ENCODE results near the gene PRKG1.

The PRKG1 gene

DNA sequence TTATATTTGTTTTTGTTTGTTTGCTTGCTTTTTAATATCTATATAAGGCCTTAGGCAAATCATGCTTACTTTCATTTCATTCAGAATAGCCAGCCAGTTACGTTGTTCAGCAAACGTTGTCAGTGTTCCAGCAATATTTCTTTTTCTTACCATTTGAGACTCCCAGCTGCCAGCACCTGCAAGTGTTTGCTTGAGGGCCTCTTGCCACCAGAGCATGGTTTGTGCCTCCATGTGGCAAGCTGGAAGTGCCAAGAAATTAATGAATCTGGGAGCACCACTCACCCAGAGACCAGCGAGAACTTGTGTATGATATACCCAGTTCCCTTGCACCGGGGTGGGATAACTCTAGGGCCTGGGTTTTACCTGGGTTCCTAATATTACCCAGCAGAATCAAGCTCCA lies 802.2 kb downstream of the PRKG1 start:
- no peak for DNase-seq (ENCODE audit: low read depth, low spot score)

DNA sequence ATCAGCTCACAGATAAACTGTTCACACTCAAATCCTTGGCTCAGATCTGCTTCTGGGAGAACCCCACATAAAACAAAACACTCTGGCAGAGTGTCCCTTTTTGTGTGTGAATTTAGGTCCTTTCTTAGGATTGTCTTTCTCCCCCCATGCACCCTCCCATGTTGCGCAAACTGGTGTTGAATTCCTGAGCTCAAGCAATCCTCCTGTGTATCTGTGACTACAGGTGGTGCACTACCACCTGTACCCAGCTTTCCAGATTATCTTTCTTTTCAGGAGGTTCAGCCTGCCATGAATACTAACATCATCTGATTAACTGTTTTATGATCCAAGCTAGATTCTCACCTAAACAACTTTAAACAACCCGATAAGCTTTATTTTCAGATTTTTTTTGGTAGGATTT lies 802.7 kb downstream of the PRKG1 start:
- no peak for DNase-seq (ENCODE audit: low read depth, low spot score)

DNA sequence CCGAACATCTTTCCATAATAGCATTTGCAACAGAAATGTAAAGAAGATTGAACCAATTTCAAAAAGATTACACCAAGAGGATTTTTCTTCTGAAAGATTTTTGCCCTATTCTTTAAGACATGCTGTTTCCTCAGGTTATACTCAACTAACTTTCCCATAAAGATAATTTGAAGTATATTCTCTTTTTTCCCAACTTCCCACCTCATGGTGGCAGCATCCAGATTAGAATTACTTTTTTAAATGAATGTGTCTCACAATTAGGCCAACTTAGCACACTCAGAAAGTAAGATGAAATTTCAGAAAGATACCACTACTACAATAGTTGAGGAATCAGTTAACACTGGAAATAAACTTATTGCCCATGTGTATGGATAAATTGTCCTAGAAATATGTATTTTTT lies 803.3 kb downstream of the PRKG1 start:
- DNase-seq (ENCODE audit: low read depth, low spot score): no peak

DNA sequence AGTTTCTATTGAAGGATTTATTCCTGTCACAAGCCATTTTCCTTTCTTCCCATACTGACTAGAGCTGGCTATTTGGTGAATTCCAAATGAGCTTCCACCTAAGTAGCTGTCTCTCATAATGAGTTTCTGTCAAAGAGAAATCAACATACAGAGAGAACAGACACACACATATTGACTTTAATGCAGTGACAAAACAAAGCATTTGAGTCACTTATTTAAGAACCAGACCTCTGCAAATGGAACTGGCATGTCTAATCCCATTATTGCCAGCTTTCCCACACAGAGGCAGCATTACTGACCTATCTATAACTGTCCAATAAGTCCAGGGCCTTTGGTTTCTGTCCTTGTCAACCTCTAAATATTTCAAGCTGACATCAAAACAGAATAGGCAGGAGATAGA lies 804.4 kb downstream of the PRKG1 start:
- no peak for DNase-seq (ENCODE audit: low read depth, low spot score)

DNA sequence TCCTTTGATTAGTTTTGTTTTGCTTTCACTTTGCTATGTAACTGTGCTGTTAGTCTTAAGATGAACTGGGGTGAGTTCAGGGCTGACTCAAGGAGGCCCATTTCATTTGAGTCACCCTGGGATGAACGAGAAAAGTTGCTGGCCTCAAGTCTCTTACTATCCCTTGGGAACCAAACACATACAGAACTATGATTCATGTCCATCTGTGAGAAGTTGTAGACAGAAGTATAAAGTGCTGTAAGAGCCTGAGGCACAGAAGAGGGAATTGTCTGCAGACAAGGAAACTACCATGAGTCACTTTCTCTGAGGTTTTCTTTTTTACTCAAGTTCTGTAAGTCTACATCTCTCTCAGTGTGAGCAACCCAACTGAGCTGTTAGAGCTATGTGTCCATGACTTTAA lies 805.0 kb downstream of the PRKG1 start:
- peak; percentile 76 for DNase-seq (ENCODE audit: low read depth, low spot score)

DNA sequence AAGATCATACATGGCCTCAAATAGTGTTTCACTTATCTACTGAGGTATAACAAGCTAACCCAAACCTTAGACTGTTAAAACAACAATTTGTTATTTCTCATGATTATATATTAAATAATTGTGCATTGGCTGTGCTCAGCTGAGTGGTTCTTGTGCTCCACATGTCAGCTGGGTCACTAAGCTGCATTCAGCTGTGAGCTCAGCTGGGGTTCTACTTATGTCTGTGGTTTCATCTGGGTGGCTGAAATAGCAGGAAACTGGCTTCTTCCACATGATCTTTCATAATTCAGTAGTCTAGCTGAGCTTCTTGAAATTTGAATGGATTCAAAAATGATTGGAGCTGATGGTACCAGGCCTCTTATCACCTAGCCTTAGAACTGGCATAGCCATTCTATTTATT lies 806.9 kb downstream of the PRKG1 start:
- DNase-seq (ENCODE audit: low read depth, low spot score): no peak

DNA sequence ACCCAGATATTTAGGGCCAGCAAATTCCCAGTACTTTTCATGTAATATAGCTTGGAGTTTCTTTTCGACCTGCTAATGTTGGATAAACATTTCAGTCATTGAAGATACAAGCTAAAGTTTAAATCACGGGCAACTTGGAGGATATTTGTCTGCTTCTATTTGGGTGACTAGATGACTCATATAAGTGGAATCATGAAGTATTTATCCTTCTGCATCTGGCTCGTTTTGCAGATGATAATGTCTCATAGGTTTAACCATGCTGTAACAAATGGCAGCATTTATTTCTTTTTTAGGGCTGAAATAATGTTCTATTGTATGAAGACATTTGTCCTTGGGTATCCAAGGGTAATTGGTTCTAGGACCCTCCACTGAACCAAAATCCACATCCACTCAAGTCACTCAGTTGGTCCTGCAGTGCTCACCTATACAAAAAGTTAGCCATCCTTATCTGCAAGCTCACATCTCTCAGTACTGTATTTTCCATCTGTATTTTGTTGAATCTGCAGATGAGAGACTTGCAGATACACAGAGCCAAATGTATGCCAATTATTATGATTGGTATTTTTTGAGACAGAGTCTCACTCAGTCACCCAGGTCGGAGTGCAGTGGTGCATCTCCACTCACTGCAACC lies 812.3 kb downstream of the PRKG1 start:
- peak; percentile 34 for DNase-seq (ENCODE audit: low read depth, low spot score)

DNA sequence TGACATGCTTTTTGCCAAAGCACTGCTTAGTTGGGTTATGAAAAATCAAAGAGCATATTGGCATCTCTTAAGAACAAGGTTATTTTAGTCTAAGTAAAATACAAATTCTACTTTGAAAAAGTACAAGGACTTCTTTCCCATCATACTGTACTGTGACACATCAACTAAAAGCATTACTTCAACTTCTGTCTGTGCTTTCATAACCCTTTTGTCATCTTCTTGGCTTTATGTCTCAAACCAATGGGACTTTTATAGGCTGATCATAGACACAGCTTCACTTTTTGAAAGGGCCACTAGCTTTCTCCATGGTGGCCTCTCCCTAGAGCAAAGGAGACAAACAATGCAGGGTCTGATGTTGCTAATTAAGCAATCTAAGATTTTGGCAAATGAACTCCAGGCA lies 814.0 kb downstream of the PRKG1 start:
- no peak for DNase-seq (ENCODE audit: low read depth, low spot score)

DNA sequence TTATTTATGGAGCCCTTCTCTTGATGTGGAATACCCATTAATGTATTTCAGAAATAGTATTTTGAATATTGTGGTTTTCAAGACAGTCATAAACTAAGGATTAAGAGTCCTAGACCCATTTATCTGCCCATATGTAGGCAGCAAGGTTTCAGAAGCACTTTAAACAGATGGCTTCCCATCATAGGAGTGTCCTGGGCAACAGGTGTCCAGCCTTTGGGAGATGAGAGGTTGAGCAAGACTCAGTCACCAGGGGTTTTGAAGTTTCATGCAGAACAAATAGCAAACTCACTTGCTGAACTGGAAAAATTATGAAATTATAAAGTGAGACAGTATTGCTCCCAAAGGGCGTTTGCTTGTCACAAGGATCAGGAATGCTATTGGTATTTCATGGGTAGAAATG lies 818.0 kb downstream of the PRKG1 start:
- DNase-seq (ENCODE audit: low read depth, low spot score): no peak

DNA sequence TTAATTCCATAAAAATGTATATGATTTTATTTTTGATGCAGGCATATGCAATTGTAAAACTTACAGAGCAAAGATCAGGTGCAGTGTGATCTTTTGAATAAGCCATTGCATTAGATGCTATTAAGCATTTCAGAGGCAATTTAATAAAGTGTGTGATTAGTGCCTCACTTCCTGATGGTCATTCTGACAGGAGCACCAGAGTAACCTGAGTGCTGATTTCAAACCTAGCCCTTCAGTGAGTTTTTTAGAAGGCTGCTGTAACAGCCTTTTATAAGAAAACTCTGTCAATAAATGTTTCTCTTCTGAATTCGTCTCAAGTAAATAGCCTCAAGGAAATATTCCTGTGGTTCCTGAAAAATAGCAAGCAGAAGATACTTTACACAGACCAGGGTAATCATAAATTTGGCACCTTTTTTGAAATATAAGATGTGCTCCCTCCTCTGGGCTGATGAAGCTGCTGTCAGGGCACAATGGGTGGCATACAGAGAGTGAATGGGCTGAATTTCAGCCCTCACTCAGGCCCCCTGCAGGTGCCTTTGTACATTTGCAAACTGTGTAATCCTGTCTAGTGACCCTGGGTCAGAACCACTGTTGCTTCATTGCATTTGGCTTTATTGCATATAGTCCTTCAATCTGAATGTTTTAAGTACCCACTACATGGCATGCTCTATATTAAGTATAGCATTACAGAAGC lies 818.8 kb downstream of the PRKG1 start:
- no peak for DNase-seq (ENCODE audit: low read depth, low spot score)

DNA sequence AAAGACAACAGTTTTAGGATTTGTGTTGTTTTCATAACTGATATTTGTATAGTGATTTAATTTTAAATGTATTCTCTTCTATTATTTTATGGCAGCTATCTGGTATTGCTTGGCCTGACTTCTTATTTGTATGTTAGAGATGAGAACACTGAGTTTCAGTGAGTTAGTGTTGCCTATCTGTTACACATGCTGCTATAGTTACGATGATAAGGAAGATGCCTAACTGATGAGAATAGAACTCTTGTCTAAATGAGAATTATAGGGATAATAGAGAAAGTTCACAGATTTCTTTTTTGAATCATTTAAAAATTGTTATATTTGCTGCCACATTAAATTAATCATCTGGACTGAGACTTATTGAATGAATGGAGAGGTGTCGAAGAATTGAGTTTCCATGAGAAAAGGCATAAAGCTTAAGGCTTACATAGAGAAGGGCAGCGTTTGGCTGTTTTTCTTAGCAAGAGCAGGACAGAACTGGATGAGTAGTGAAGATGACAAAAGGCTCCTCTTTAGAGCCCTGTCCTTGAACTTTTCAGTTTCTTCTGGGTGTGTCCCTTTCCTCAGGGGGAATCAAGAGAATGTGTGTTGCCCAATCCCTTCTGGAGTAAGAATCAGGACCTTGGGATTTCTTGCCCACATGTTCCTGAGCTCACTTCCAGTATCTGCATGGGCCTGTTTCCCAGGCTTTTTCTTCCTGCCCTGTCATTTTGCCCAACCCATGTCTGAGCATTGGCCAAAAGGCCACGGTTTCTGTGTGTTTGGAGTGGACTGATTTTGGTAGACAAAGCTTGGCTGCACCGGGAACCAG lies 820.7 kb downstream of the PRKG1 start:
- no peak for DNase-seq (ENCODE audit: low read depth, low spot score)

DNA sequence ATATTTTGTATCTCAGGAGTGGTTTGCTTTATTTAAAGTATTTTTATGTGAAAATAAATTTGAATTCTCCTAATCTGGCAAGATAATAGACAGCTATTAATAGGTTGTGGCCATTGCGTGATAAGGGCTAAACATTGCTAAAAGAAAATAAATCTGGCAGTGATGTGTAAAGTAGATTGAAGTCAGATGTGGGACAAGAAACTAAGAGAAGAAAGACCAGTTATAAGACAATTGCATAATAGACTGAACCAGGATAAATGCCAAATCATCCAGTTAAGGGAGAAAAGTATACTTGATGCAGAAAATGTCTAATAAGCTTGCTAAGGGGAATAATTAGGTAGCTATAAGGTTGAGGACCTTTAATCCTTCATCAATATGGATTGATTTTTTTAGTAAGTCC lies 822.6 kb downstream of the PRKG1 start:
- no peak for DNase-seq (ENCODE audit: low read depth, low spot score)

DNA sequence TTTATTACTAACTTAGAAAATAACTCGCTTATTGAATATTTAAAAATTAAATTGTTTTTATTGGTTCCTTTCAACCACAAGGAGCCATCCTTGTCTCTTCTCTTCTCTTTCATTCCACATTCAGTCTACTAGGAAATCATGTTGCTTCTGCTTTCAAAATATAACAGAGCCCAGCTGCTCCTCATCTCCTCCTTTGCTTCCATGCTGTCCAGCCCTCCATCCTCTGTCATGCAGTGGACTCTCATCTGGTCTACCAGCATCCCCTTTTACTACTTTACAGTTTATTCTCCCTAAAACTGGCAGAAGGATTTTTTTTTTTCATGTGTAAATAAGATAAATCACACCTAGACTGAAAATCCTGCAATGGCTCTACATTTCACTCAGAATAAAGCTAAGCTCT lies 823.3 kb downstream of the PRKG1 start:
- DNase-seq (ENCODE audit: low read depth, low spot score): no peak

DNA sequence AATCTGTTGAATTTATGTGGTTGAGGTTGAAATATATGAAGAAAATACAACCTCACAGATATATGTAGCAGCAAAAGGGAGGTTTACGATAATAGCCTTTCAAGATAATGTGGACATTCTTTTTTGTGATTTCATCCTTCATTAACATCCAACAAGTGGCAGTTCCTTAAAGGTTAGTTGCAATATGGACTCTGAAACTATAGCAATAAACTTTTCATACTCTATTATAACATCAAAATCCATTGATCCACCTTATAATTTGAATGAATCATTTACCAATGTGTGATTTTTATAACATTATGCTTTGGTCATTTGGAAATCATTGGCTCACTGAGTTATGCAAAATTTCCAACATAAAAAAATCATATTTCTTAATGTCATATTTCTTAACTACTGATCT lies 825.9 kb downstream of the PRKG1 start:
- DNase-seq (ENCODE audit: low read depth, low spot score): no peak

DNA sequence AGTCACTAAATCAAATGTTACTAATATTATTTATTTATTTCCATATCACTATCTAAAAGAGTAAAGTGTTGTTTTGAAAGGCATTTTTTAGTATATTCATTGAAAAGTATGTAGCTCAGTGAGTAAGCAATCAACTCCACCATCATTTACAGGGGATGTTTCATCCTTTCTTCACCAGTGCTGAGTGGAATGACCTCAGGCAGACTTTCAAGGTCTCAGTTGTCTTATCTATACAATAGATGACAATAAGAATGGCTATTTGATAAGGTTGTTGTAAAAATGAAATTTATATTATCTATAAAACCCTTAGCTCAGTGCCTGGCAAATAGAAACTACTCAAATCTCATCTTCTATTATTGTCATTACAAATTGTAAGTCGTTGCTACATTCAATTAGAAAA lies 829.4 kb downstream of the PRKG1 start:
- no peak for DNase-seq (ENCODE audit: low read depth, low spot score)

DNA sequence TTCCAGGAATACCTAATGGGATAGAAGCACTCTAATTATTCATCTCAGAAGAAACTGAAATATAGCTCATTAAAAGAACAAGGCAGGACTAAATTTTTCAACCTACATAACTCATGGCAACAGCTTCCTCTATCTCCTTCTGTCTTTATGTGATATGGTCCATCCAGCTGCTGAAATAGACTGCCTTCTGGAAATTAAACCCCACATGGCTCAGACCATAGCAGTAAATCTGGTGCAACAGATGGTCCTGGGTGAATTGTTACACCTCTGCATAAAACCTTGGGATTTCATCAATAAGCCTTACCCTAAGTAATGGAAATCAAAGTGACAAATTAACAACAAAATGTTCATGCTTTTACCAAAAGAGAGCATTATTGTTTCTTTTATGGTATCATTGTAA lies 830.7 kb downstream of the PRKG1 start:
- no peak for DNase-seq (ENCODE audit: low read depth, low spot score)

DNA sequence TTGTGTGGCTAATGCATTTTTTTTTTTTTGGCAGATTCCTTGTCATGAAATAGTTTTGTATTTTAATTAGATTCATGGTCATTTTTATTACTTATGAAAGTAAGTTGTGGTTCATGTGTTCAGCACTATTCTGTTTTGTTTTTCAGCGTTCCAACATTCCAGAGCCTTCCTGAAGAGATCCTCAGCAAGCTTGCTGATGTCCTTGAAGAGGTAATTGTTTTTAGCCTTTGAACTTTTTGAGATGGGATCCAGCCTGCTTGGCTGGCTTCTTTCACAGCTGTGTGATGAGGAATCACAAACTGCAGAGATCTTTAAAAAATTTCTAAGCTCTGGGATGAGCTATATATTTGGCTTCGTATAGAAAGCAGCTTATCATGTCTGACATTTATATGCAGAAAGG lies 833.1 kb downstream of the PRKG1 start:
- no peak for DNase-seq (ENCODE audit: low read depth, low spot score)

DNA sequence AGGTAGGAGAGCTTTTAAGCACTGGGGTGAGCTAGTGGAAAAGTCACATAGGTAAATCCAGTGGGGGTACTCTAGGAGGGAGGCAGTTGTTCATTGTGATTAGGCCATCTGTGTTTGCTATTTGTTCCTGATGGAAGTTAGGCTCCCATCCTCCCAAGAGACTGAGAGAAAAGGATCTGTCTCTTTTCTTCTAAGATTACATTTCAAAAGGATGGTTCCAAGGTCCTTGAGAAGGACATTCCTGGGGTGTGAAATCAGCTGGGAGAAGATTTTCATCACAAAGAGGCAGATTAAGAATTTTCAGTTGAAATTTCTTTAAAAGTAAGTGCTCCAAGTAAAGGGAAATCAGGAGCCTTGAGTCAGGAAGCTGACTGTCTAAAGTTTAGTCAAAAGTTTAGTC lies 835.9 kb downstream of the PRKG1 start:
- DNase-seq (ENCODE audit: low read depth, low spot score): no peak

DNA sequence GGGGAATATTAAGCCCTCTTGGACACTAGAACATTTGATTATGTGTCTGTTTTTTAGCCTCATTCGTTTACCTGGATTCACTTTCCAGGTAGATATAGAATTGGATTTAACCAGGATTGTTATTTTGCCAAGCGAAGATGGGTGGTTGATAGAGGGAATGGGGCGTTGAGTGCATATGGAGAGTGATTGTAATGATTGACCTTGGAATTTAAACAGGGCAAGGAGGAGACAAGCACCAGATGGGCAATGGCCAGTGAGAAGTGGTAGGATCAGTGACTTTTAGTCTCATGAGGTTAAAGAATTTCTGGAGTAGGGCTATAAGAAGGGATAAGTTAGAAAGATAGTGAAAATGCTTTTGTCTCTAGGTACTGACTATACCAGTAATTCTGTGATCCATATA lies 836.3 kb downstream of the PRKG1 start:
- no peak for DNase-seq (ENCODE audit: low read depth, low spot score)

DNA sequence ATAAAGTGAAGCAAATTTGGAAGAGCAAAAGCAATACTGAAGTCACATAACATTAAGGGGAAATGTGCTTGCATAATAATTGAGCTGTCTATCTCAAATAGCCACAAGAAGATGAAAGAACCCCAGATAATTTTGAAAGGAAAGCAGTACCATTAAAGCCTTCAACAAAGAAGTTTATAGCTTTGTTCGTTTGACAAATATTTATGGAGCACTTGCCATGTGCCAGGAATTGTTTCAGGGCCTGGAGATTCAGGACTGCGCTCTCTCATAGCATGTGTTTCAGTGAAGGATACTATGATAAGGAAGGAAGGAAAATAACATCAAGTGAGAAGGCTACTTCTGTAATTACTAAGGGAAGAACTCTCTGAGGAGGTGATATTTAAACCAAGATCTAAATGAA lies 837.4 kb downstream of the PRKG1 start:
- no peak for DNase-seq (ENCODE audit: low read depth, low spot score)

DNA sequence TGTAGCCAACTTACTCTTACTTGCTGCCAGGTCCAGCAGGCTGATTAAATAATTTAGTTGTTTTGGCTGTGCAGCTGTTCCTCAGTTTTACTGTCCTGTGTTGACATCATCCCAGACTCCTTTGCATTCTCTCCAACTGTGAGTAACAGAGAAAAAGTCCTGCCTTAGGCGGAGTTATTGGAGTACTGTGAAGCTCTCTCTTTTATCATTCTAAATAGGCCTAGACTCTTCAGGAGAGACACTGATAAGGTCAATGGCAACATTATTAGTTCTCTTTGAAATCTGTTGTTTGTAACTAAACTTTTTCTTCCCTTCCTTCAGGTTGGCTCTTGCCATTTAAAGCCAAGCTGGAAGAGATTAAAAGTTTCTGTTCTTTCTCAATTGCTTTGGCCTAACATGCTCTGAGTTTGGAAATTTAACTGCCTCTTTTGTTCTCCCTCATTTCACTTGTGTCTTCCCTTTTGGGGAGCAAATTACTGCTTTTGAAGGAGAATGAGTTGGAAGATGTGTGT lies 840.8 kb downstream of the PRKG1 start:
- no peak for DNase-seq (ENCODE audit: low read depth, low spot score)

DNA sequence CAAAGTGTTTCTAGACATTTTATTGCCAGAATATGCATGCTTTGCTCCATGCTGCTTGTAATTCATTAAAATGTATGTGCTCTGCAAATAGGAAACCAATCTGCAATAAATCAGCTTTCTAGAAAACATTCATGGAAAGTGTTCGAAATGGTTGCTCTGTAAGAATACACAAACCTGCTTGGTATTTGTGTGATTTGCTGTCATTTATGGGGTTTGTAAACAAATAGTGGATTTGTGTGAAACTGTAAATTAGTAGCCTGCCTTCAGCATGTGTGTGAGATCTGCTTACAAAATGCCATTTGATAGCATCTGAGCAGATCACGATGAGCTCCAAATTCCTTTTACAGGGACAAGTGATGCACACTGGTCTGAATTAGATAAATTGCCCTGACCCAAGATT lies 844.2 kb downstream of the PRKG1 start:
- DNase-seq (ENCODE audit: low read depth, low spot score): no peak

DNA sequence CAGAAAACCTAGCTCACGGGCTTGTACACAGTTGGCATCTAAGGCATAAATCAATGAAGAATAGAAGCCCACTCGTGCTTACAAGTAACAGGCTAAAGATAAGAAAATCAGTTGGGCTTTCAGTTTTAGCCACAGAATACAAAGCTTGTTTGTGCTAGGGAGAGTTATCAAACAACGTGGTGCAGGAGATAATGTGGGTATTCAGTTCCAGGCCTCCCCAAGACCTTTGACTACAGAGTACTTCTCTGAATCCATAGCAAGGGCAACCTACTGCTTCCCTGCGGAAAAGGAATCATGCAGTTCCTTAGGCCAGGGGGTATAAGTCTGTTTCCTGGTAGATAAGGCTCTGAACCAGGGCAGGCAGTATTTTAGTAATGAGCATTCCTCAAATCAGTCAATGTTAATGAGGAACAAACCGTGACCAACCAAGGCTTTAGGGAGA lies 844.6 kb downstream of the PRKG1 start:
- DNase-seq (ENCODE audit: low read depth, low spot score): no peak
